Right lobe of liver (tissue), 4 donors: ENCODE data around the gene TBC1D19.

ENCODE experiments used
- CTCF ChIP-seq, 4 donors: fragments of 200-600 bp in 3 of 4; fragments of 450-650 bp in 1 of 4; IDR thresholded peaks; one replicate each; pipeline versions ENCODE4 v1.5.1 to v1.8.0; 2016 to 2022; ENCODE audit warnings: antibody characterized with exemption in 4 of 4, mild to moderate bottlenecking in 2 of 4
- POLR2A ChIP-seq: fragments of 450-650 bp; IDR thresholded peaks from one replicate; pipeline ENCODE4 v1.6.1; 2017; ENCODE audit warnings: antibody characterized with exemption, mild to moderate bottlenecking
- donor health status: DM: no; HTN: no; CAD: no.
- donor health status: DM: no; HTN: no; CAD: no.
- donor health status: DM: no; HTN: yes; CAD: no.

GRCh38 chr4:26570596-26570995 lies 13.3 kb upstream of the TBC1D19 start:
- TF ChIP-seq CTCF (IDR thresholded peaks at IDR 0.05) (no peak), POLR2A (no peak)
